Retinal pigment epithelial cell (primary cell): ENCODE measurements around the gene GZMB.

Experiments
- DNase-seq: peaks from one replicate; pipeline ENCODE4 v3.0.0-alpha.2; 2010; ENCODE audit warnings: low read depth
- H3K4me3 ChIP-seq: 2 replicates; pipeline ENCODE4 v1.5.1; 2011; ENCODE audit warnings: mild to moderate bottlenecking, low read length, control low read depth, moderate library complexity
- CTCF ChIP-seq: conservative IDR thresholded peaks from 2 replicates; pipeline ENCODE4 v1.5.1; 2011; ENCODE audit warnings: low read depth, low read length, control low read depth, inconsistent platforms

Gene GZMB

GRCh38 chr14:24674204-24674970 lies 40.4 kb upstream of the GZMB start:
- no peak for DNase-seq
- no peak overlapping the region for H3K4me3 ChIP-seq
- no peak for TF ChIP-seq CTCF

- DNase-seq: no peak
- no peak for TF ChIP-seq CTCF
- no peak overlapping the region for H3K4me3 ChIP-seq
Measured at GRCh38 chr14:24673534-24674203, 39.7 kb upstream of the GZMB start.

DNA sequence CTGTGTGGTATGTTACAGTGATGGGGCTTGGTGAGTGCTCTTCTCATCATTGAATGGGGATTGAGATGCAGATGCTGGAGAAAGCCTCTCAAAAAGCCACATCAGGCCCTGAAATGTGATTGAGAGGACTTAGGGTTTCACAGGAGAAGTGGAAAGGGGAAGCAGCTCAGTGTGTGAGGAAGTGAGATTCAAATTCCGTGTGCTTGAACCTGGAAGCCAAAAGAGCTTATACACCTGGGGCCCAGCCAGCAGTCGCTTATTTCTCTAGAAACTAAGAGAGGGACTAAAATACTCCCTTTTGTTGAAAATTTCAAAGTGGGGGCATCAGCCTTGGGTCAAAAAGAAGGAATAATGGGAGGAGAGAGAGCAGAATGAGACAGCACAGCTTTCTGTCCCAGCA lies 39.1 kb upstream of the GZMB start:
- no peak for TF ChIP-seq CTCF
- DNase-seq: no peak
- H3K4me3 ChIP-seq: no peak overlapping the region

GRCh38 chr14:24670594-24670993 lies 36.6 kb upstream of the GZMB start:
- DNase-seq: no peak
- H3K4me3 ChIP-seq: no peak overlapping the region
- no peak for TF ChIP-seq CTCF

DNA sequence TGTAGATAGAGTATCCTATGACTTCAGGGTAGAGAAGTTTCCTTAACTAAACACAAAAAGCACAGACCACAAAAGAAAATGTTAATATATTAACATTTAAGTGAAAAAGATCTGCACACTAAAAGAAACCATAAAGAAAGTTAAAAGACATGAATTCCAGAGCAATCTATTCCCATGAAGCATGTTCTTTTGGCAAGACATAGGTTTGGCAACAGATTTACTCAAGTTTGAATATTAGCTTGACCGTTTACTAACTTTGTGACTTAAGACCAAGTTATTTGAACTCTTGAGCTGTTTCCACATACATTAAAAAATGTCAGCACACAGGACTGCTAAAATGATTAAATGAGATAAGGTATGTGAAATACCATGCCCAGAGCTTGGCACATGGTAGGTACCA lies 35.7 kb upstream of the GZMB start:
- H3K4me3 ChIP-seq: no peak overlapping the region
- TF ChIP-seq CTCF: no peak

DNA sequence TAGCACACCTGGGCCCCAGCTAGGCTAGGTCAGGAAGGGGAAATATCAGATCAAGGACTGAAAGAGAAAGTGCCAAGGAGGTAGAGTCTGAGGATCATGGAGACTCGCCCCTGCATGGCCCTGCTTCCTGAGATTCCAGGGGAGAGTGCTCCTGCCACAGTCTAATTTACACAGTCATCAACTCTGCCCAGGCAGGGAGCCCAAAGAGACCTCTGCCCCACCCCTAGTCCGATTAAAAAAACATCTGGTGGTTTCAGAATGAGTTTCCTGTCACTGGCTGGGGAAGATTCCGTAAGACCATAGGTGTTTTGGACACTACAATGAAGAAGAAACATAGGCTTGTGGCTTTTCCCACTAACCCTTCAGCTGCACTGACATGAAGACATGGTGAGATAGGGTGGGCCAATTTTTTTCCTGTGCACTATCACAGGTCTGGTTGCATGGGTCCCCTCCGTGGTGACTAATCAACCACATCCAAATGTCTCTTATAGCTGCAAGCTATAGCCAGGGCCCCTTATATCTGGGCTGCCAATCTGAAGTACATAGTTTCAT lies 31.5 kb upstream of the GZMB start:
- DNase-seq: no peak
- no peak overlapping the region for H3K4me3 ChIP-seq
- no peak for TF ChIP-seq CTCF

More for the DNA sequence above, 35.7 kb upstream of the GZMB start:
- DNase-seq: no peak
